ENCODE results near the gene SLC2A4RG. TPM values are rescaled to one million over a fixed set of nuclear protein-coding genes. Genes with fewer than 3 reads are reported as not detected.

SLC2A4RG gene
- total and polyA plus RNA-seq, 2 of the 13 experiments (the other 11 are each of a cell fraction or from before 2014, with no cell fraction given) = 91.4 to 95.9 TPM

DNA sequence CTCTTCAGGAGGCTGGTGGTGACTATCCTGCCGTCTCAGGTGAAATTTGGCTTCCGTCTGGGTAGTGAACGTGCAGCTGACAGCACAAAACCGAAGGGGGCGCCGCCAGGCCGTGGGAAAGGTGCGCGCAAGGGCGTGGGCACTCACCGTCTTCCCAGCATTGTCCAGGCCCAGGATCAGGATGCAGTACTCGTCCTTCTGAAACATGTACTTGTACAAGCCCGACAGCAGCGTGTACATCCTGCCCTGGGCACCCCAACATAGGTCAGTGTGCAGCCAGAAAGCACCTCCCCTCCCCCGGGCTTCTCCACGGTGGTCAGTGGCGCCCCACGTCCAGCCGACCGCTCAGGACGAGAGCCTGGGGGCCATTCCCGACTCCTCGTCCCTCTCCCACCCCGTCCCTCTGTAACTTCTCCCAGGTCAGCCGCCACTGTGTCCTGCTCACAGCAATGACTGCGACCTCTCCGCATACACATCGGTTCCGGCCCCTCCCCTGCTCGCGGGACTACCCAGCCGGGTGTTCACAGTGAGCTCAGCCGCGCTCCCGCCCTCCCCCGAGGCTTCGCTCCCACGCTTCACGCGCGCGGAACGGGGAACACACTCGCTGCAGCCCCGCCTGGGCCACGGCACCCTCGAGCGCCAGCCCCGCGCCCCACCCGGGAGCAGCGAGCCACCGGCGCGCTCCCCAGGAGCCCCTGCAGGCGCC, 32.6 kb upstream of the SLC2A4RG start (continued):
- TF ChIP-seq, protein P1, sequence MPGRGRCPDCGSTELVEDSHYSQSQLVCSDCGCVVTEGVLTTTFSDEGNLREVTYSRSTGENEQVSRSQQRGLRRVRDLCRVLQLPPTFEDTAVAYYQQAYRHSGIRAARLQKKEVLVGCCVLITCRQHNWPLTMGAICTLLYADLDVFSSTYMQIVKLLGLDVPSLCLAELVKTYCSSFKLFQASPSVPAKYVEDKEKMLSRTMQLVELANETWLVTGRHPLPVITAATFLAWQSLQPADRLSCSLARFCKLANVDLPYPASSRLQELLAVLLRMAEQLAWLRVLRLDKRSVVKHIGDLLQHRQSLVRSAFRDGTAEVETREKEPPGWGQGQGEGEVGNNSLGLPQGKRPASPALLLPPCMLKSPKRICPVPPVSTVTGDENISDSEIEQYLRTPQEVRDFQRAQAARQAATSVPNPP (CRISPR knock-in tag; IDR thresholded peaks at IDR 0.05) = no peak
- TF ChIP-seq HNRNPK (IDR thresholded peaks at IDR 0.05; ENCODE audit: low read depth, low read length, poor library complexity, severe bottlenecking) (no peak), CREB3 (CRISPR knock-in tag; IDR thresholded peaks at IDR 0.05) (no peak), ZNF678 (CRISPR knock-in tag; IDR thresholded peaks at IDR 0.05) (no peak), FOSL1 (CRISPR knock-in tag; IDR thresholded peaks at IDR 0.05; ENCODE audit: borderline replicate concordance) (no peak), MTF2 (CRISPR knock-in tag; IDR thresholded peaks at IDR 0.05; ENCODE audit: borderline replicate concordance) (no peak), ZNF850 (CRISPR knock-in tag; conservative IDR thresholded peaks at IDR 0.05) (no peak), HDAC6 (IDR thresholded peaks at IDR 0.05; ENCODE audit: low read depth, low read length) (no peak), IRF1 (CRISPR knock-in tag; IDR thresholded peaks at IDR 0.05; ENCODE audit: low read depth) (no peak), PLRG1 (conservative IDR thresholded peaks at IDR 0.05) (no peak), BRD4 (CRISPR knock-in tag; IDR thresholded peaks at IDR 0.05) (peak; percentile 33; the same call in 1 of the 2 replicates), JUNB (CRISPR knock-in tag; IDR thresholded peaks at IDR 0.05; ENCODE audit: borderline replicate concordance) (no peak), SIX4 (CRISPR knock-in tag; IDR thresholded peaks at IDR 0.05) (0 out of 2 replicates have a peak, but pooled peaks have one; percentile 54), HOXA9 (CRISPR knock-in tag; IDR thresholded peaks at IDR 0.05; ENCODE audit: borderline replicate concordance) (no peak), NR2C2 (CRISPR knock-in tag; IDR thresholded peaks at IDR 0.05; ENCODE audit: borderline replicate concordance) (no peak), ZNF652 (CRISPR knock-in tag; IDR thresholded peaks at IDR 0.05; ENCODE audit: borderline replicate concordance, low read depth) (no peak), ARNT (IDR thresholded peaks at IDR 0.05) (no peak), ELF4 (CRISPR knock-in tag; IDR thresholded peaks at IDR 0.05; ENCODE audit: borderline replicate concordance) (no peak), TMF1 (CRISPR knock-in tag; IDR thresholded peaks at IDR 0.05; ENCODE audit: low read depth) (0 out of 2 replicates have a peak, but pooled peaks have one; percentile 7), ZNF781 (CRISPR knock-in tag; IDR thresholded peaks at IDR 0.05; ENCODE audit: borderline replicate concordance, not compliant biosample characterization) (no peak), NRL (CRISPR knock-in tag; IDR thresholded peaks at IDR 0.05; ENCODE audit: borderline replicate concordance) (peak; percentile 19; the same call in 1 of the 2 replicates), ZSCAN22 (CRISPR knock-in tag; IDR thresholded peaks at IDR 0.05) (no peak)
- TF ChIP-seq, protein P2, sequence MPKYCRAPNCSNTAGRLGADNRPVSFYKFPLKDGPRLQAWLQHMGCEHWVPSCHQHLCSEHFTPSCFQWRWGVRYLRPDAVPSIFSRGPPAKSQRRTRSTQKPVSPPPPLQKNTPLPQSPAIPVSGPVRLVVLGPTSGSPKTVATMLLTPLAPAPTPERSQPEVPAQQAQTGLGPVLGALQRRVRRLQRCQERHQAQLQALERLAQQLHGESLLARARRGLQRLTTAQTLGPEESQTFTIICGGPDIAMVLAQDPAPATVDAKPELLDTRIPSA (CRISPR knock-in tag; IDR thresholded peaks at IDR 0.05; ENCODE audit: borderline replicate concordance) = no peak
- TF ChIP-seq, protein P3, sequence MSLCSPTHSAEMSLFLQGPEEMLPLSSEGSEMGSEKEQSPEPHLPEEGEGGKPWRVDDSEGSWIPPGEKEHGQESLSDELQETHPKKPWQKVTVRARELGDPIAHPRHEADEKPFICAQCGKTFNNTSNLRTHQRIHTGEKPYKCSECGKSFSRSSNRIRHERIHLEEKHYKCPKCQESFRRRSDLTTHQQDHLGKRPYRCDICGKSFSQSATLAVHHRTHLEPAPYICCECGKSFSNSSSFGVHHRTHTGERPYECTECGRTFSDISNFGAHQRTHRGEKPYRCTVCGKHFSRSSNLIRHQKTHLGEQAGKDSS (CRISPR knock-in tag; IDR thresholded peaks at IDR 0.05; ENCODE audit: borderline replicate concordance, low read depth) = peak; percentile 67

Measured in HepG2 (cell line).